ENCODE results near the gene TMEM183A. TPM values are rescaled to one million over a fixed set of nuclear protein-coding genes. Genes with fewer than 3 reads are reported as not detected.

The TMEM183A gene
- total and polyA plus RNA-seq, 2 of the 4 experiments (the other 2 are of a cell fraction): 56.8 to 63.1 TPM

DNA sequence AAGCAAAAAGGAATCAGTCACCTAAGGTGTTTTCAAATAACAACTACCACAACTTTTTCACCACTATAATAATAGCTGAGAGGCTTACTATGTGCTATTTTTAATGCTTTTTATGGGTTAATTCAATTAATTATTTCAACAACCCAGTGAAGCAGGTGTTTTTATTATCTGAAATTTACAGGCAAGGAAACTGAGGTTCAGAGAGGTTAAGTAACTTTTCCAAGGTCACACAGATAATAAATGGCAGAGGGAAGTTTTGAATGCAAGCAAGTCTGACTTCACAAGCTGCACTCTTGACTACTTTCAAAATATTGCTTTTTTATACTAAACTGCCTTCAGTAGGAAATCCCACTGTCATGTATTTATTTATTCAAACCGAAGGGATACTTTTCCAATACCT is 4.2 kb upstream of the TMEM183A start:
- Histone ChIP-seq H3K56ac (ENCODE audit: extremely low read depth, insufficient read depth, low read length) (no peak overlapping the region), H4K91ac (ENCODE audit: insufficient read depth, low read depth, low read length) (no peak overlapping the region)
- BruUV-seq (replicated peaks): no TSS peak

More for the DNA sequence above, 4.2 kb upstream of the TMEM183A start:
- Histone ChIP-seq H2AK9ac (replicated peaks; ENCODE audit: low read depth, low read length, poor library complexity) (no peak overlapping the region), H4K8ac (ENCODE audit: low read depth in 2 of 2, low read length in 2 of 2) (no peak overlapping the region), H3K18ac (ENCODE audit: low read depth, low read length) (no peak overlapping the region), H3K27me3 (ENCODE audit: control insufficient read depth, insufficient read depth, low read length) (peaks cover 1% of the 10 kb centered on the region; the same call in 1 of the 2 replicates), H2AK5ac (ENCODE audit: low read depth, low read length) (no peak overlapping the region), H3K4me1 (ENCODE audit: control insufficient read depth, insufficient read depth, low read length) (no peaks in the 10 kb centered on the region), H3K4ac (ENCODE audit: low read depth, low read length) (no peak overlapping the region), H3K23ac (ENCODE audit: low read depth, low read length) (no peak overlapping the region), H3K14ac (replicated peaks; ENCODE audit: low read depth, low read length) (no peak overlapping the region), H3K9me3 (ENCODE audit: control insufficient read depth, insufficient read depth, low read length) (no peaks in the 10 kb centered on the region), H3K27ac (ENCODE audit: insufficient read depth, low read length) (no peak overlapping the region), H2BK120ac (ENCODE audit: low read depth, low read length) (no peak overlapping the region), H4K5ac (ENCODE audit: low read depth, low read length) (no peak overlapping the region), H2AFZ (replicated peaks; ENCODE audit: low read length, poor library complexity) (no peak overlapping the region), H2BK15ac (ENCODE audit: low read depth, low read length) (no peak overlapping the region), H2BK20ac (ENCODE audit: low read depth, low read length) (no peak overlapping the region), H3K79me1 (ENCODE audit: low read depth in 1 of 2, low read length in 2 of 2) (peaks cover under 1 to 4% of the 10 kb centered on the region in 2 experiments; a peak in 3 of 4 replicates), H3K9ac (ENCODE audit: low read depth, low read length) (no peak overlapping the region), H2BK5ac (ENCODE audit: low read depth, low read length, poor library complexity, severe bottlenecking) (no peak overlapping the region), H3K36me3 (ENCODE audit: control insufficient read depth, insufficient read depth, low read length) (no peaks in the 10 kb centered on the region), H3K9me1 (ENCODE audit: insufficient read depth, low read length) (no peaks in the 10 kb centered on the region), H3K4me2 (ENCODE audit: low read depth, low read length) (no peak overlapping the region), H4K20me1 (ENCODE audit: insufficient read depth, low read length) (peaks cover 5% of the 10 kb centered on the region), H3K4me3 (ENCODE audit: insufficient read depth, low read depth, low read length) (no peak overlapping the region)
- ChIA-PET CTCF (no interaction called here), POLR2A (ENCODE audit: unreplicated experiment) (no interaction called here)
- TF ChIP-seq RCOR1 (IDR thresholded peaks at IDR 0.05; ENCODE audit: insufficient replicate concordance, low read length) (no peak), POLR2A (IDR thresholded peaks at IDR 0.05; ENCODE audit: low read depth, low read length) (no peak), RAD21 (IDR thresholded peaks at IDR 0.05; ENCODE audit: low read length) (no peak), USF2 (IDR thresholded peaks at IDR 0.05; ENCODE audit: low read depth, low read length) (no peak), BHLHE40 (IDR thresholded peaks at IDR 0.05; ENCODE audit: low read depth, low read length) (no peak), MAZ (IDR thresholded peaks at IDR 0.05; ENCODE audit: borderline replicate concordance, low read depth, low read length) (no peak), RFX5 (IDR thresholded peaks at IDR 0.05; ENCODE audit: low read depth, low read length) (no peak), SMC3 (IDR thresholded peaks at IDR 0.05; ENCODE audit: low read depth, low read length) (no peak), CEBPB (IDR thresholded peaks at IDR 0.05; ENCODE audit: low read depth, low read length) (no peak), MAFK (IDR thresholded peaks at IDR 0.05; ENCODE audit: low read depth, low read length) (no peak)
- TF ChIP-seq, protein P1, sequence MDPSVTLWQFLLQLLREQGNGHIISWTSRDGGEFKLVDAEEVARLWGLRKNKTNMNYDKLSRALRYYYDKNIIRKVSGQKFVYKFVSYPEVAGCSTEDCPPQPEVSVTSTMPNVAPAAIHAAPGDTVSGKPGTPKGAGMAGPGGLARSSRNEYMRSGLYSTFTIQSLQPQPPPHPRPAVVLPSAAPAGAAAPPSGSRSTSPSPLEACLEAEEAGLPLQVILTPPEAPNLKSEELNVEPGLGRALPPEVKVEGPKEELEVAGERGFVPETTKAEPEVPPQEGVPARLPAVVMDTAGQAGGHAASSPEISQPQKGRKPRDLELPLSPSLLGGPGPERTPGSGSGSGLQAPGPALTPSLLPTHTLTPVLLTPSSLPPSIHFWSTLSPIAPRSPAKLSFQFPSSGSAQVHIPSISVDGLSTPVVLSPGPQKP (IDR thresholded peaks at IDR 0.05; ENCODE audit: borderline replicate concordance, low read depth, low read length): no peak
- TF ChIP-seq, protein P2, sequence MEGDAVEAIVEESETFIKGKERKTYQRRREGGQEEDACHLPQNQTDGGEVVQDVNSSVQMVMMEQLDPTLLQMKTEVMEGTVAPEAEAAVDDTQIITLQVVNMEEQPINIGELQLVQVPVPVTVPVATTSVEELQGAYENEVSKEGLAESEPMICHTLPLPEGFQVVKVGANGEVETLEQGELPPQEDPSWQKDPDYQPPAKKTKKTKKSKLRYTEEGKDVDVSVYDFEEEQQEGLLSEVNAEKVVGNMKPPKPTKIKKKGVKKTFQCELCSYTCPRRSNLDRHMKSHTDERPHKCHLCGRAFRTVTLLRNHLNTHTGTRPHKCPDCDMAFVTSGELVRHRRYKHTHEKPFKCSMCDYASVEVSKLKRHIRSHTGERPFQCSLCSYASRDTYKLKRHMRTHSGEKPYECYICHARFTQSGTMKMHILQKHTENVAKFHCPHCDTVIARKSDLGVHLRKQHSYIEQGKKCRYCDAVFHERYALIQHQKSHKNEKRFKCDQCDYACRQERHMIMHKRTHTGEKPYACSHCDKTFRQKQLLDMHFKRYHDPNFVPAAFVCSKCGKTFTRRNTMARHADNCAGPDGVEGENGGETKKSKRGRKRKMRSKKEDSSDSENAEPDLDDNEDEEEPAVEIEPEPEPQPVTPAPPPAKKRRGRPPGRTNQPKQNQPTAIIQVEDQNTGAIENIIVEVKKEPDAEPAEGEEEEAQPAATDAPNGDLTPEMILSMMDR (conservative IDR thresholded peaks at IDR 0.05; ENCODE audit: low read depth, low read length): no peak
- intact Hi-C loops (cut with micrococcal nuclease) (no loop called here), in situ Hi-C loops (cut with MboI; ENCODE audit: low sequenced_read_pairs) (no loop called here), dilution Hi-C loops (cut with HindIII; ENCODE audit: low sequenced_read_pairs, unreplicated experiment) (no loop called here)
- ATAC-seq (ENCODE audit: low read depth) (no peak), DNase-seq (no peak)
- no CpG with 5 or more reads among the region's 1 CpG for WGBS, 2 experiments (ENCODE audit: extremely low coverage in 2 of 2, insufficient read length in 1 of 2)
